Ovary (tissue), 3 donors: Measurements from ENCODE around the gene GOLGA8R.
"Not testable (repeated sequence)": the region's sequence is repeated elsewhere in the genome, so short reads cannot be mapped to it uniquely, and the experiment has no call there.

Experiments
- CTCF ChIP-seq, 3 donors: fragments of 450-650 bp in 2 of 3; fragments of 200-600 bp in 1 of 3; IDR thresholded peaks; one replicate each; pipeline versions ENCODE4 v1.5.1 to v1.8.0; 2016 to 2022; ENCODE audit warnings: antibody characterized with exemption in 3 of 3, mild to moderate bottlenecking in 1 of 3
- EP300 ChIP-seq: sonication (generic); formaldehyde crosslinking; IDR thresholded peaks from one replicate; pipeline ENCODE4 v1.6.1; 2017; ENCODE audit warnings: antibody characterized with exemption
- POLR2A ChIP-seq: fragments of 450-650 bp; IDR thresholded peaks from one replicate; pipeline ENCODE4 v1.6.1; 2017; ENCODE audit warnings: antibody characterized with exemption, mild to moderate bottlenecking, moderate library complexity
- donor health status: DM: no; HTN: no; CAD: no.

GRCh38 chr15:30392766-30393663, 21.0 kb downstream of the GOLGA8R start, which contains the start of gene CHRFAM7A:
- TF ChIP-seq CTCF (IDR thresholded peaks at IDR 0.05); POLR2A; EP300: not testable (repeated sequence)
